PC-3 (cell line): Measurements from ENCODE around the gene GATA3. TPM values are rescaled to one million over a fixed set of nuclear protein-coding genes. Genes with fewer than 3 reads are reported as not detected.

Experiments
- ATAC-seq: fragments of 200-7000 bp; cut with Tn5 transposase; 2 replicates; pipeline ENCODE4 v1.9.1; 2020; ENCODE audit warnings: mild to moderate bottlenecking, moderate library complexity
- BruUV-seq: library from RNA; stranded (reverse); fragments of 400-500 nt; replicated peaks from 2 replicates; lab custom pipeline; 2021; lab: Mats Ljungman, UMichigan
- CTCF ChIA-PET: fragments of 300-600 bp; sonication (Branson Sonifier 250); formaldehyde crosslinking; loops from one replicate; lab custom pipeline; 2022; ENCODE audit warnings: antibody characterized with exemption; lab: Charles Lee
- POLR2A ChIA-PET: fragments of 300-600 bp; sonication (Branson Sonifier 250); formaldehyde crosslinking; loops from one replicate; lab custom pipeline; 2022; ENCODE audit warnings: antibody characterized with exemption; ENCODE audit not compliant: unreplicated experiment; lab: Charles Lee
- DNase-seq: peaks from one replicate; pipeline ENCODE4 v3.0.0-alpha.2; 2015
- H2AFZ ChIP-seq: fragments of 300-600 bp; sonication (generic); 2 replicates; pipeline ENCODE4 v1.6.0; 2016; ENCODE audit warnings: antibody characterized with exemption, low read length
- H3F3A ChIP-seq: fragments of 300-600 bp; sonication (generic); one replicate; pipeline ENCODE4 v1.6.0; 2017; ENCODE audit warnings: antibody characterized with exemption, low read length, control low read depth, mild to moderate bottlenecking; ENCODE audit not compliant: unreplicated experiment
- H3K27ac ChIP-seq: fragments of 300-600 bp; sonication (generic); 2 replicates; pipeline ENCODE4 v1.5.1; 2016; ENCODE audit warnings: mild to moderate bottlenecking, low read length
- H3K27me3 ChIP-seq: fragments of 300-600 bp; sonication (generic); 2 replicates; pipeline ENCODE4 v1.6.1; 2016; ENCODE audit warnings: low read length, mixed read lengths
- H3K36me3 ChIP-seq: fragments of 300-600 bp; sonication (generic); 2 replicates; pipeline ENCODE4 v1.6.1; 2016; ENCODE audit warnings: low read depth, mixed run types, low read length, mixed read lengths
- H3K4me1 ChIP-seq: fragments of 300-600 bp; sonication (generic); 2 replicates; pipeline ENCODE4 v1.5.1; 2016; ENCODE audit warnings: low read length; ENCODE audit not compliant: insufficient read depth
- H3K4me2 ChIP-seq: fragments of 300-600 bp; sonication (generic); 2 replicates; pipeline ENCODE4 v1.6.0; 2016; ENCODE audit warnings: low read length
- H3K4me3 ChIP-seq: fragments of 300-600 bp; sonication (generic); 2 replicates; pipeline ENCODE4 v1.5.1; 2016; ENCODE audit warnings: mild to moderate bottlenecking, low read length, mixed read lengths
- H3K79me2 ChIP-seq: fragments of 300-600 bp; sonication (generic); 2 replicates; pipeline ENCODE4 v1.6.1; 2017; ENCODE audit warnings: low read length, mixed read lengths
- H3K9ac ChIP-seq: fragments of 300-600 bp; sonication (generic); 2 replicates; pipeline ENCODE4 v1.6.0; 2016; ENCODE audit warnings: mild to moderate bottlenecking, low read length
- H3K9me2 ChIP-seq: fragments of 300-600 bp; sonication (generic); replicated peaks from 2 replicates; pipeline ENCODE4 v1.6.1; 2016; ENCODE audit warnings: mixed run types, low read length, mixed read lengths
- H3K9me3 ChIP-seq: fragments of 300-600 bp; sonication (generic); 2 replicates; pipeline ENCODE4 v1.6.1; 2016; ENCODE audit warnings: low read length, mixed read lengths
- H4K20me1 ChIP-seq: fragments of 300-600 bp; sonication (generic); 2 replicates; pipeline ENCODE4 v1.6.1; 2016; ENCODE audit warnings: low read length, mixed read lengths
- EZH2 ChIP-seq: fragments of 300-600 bp; sonication (generic); IDR thresholded peaks from one replicate; pipeline ENCODE4 v1.6.1; 2017; ENCODE audit warnings: antibody characterized with exemption, mild to moderate bottlenecking, low read length; ENCODE audit not compliant: unreplicated experiment
- EZH2phosphoT487 ChIP-seq: fragments of 300-600 bp; sonication (generic); IDR thresholded peaks from 2 replicates; pipeline ENCODE4 v1.6.1; 2018; ENCODE audit warnings: mild to moderate bottlenecking, antibody characterized with exemption, low read length, borderline replicate concordance
- intact Hi-C: fragments of 100-400 bp; cut with micrococcal nuclease; formaldehyde crosslinking; loops from 2 replicates; pipeline ENCODE4 v1.9.0; 2023
- total RNA-seq: library from RNA; depleted of rRNA; stranded (reverse); fragments of >200 nt; gene quantifications from 2 replicates; pipeline ENCODE4 v1.2.3, GENCODE V29; 2014
- TF ChIP-seq, protein P1 (sequence below): fragments of 300-600 bp; sonication (generic); conservative IDR thresholded peaks from 2 replicates; pipeline ENCODE4 v1.5.1; 2017; ENCODE audit warnings: antibody characterized with exemption, low read depth, mild to moderate bottlenecking, low read length

Gene GATA3
- total RNA-seq, 1 experiment from 2014 or later = 2.6 TPM

DNA sequence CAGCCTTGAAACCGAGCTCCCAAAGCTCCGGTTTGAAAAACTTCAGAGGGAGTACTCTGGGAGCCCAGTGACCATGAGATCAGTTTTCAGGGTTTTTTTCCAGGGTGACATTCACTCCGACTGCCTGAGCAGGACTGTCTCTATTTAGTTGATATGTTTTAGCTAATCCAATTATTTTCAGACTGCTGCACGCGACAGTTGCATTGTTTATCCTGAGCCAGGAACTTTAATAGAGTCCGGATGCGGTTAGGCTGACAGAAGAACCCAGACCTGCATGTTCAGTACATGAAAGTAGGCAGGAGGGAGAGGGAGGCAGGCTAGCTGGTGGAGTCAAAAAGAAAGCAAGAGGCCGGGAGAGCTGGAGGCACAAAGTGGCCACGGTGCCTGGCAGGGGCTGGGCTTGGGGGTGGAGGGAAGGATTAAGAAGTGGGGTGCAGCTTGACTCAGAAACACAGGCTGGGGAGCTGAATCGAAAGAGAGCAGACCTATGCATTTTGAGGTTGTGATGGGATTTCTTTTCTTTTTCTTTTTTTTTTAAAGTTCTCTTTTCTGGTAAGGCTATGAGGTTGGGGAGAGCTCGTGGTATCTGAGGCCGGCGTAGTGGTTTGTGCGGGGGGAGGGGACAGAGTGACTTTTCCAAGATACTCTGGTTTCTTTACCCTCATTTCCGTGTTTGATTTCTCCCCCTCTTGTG, 5.7 kb downstream of the GATA3 start:
- ChIA-PET CTCF (interaction anchor here (0.6 kb wide), 1 partner anchor 11 kb away, joined by 3 read pairs; no protein-coding TSS in a partner anchor), POLR2A (no interaction called here)
- no peaks in the 10 kb centered on the region for H3K9me2 ChIP-seq
- no peaks in the 10 kb centered on the region for H3K36me3 ChIP-seq
- peak overlapping the region; percentile 63 for H3K4me2 ChIP-seq
- TF ChIP-seq EZH2 (no peak), EZH2phosphoT487 (no peak)
- TF ChIP-seq, protein P1, sequence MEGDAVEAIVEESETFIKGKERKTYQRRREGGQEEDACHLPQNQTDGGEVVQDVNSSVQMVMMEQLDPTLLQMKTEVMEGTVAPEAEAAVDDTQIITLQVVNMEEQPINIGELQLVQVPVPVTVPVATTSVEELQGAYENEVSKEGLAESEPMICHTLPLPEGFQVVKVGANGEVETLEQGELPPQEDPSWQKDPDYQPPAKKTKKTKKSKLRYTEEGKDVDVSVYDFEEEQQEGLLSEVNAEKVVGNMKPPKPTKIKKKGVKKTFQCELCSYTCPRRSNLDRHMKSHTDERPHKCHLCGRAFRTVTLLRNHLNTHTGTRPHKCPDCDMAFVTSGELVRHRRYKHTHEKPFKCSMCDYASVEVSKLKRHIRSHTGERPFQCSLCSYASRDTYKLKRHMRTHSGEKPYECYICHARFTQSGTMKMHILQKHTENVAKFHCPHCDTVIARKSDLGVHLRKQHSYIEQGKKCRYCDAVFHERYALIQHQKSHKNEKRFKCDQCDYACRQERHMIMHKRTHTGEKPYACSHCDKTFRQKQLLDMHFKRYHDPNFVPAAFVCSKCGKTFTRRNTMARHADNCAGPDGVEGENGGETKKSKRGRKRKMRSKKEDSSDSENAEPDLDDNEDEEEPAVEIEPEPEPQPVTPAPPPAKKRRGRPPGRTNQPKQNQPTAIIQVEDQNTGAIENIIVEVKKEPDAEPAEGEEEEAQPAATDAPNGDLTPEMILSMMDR = no peak
- no peaks in the 10 kb centered on the region for H3K27me3 ChIP-seq
- DNase-seq (peak; percentile 47), ATAC-seq (peak; percentile 86)
- peaks cover 29% of the 10 kb centered on the region for H3K79me2 ChIP-seq
- H4K20me1 ChIP-seq = no peaks in the 10 kb centered on the region
- H2AFZ ChIP-seq = no peak overlapping the region
- no peaks in the 10 kb centered on the region for H3K9me3 ChIP-seq
- H3K9ac ChIP-seq = no peak overlapping the region
- H3K27ac ChIP-seq = no peak overlapping the region
- no peaks in the 10 kb centered on the region for H3F3A ChIP-seq
- no TSS peak for BruUV-seq
- H3K4me3 ChIP-seq = no peak overlapping the region
- peaks cover 13% of the 10 kb centered on the region for H3K4me1 ChIP-seq
- intact Hi-C loops = no loop called here

DNA sequence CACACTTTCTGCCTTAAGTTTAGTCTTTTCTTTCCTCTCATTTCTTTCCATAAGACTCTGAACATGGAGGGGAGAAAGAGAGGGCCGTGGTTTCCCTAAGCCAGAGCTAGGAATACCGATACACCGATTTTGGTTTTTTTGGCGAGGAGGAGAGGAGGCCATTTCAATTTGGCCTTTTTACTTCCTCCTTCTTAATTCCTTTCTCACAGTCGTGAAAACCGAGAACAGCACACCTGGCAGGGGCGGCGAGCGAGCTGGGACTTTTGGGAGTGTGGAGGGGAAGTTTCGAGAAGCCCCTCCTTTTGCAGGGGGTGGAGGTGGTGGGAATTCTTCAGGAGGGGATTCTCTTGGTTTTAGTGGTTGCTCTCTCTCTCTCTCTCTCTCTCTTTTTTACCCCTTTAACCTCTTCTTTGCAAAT, 6.2 kb downstream of the GATA3 start:
- H3K27ac ChIP-seq = no peak overlapping the region
- H4K20me1 ChIP-seq = no peaks in the 10 kb centered on the region
- H2AFZ ChIP-seq = no peak overlapping the region
- H3K4me2 ChIP-seq = peak overlapping the region; percentile 63; the same call in 1 of the 2 replicates
- H3F3A ChIP-seq = no peaks in the 10 kb centered on the region
- no peaks in the 10 kb centered on the region for H3K9me3 ChIP-seq
- H3K79me2 ChIP-seq = peaks cover 23% of the 10 kb centered on the region
- no peaks in the 10 kb centered on the region for H3K36me3 ChIP-seq
- no peak for ATAC-seq
- DNase-seq = no peak
- H3K9ac ChIP-seq = no peak overlapping the region
- peaks cover 13% of the 10 kb centered on the region for H3K4me1 ChIP-seq
- H3K9me2 ChIP-seq = no peaks in the 10 kb centered on the region
- H3K4me3 ChIP-seq = no peak overlapping the region
- no peak for TF ChIP-seq EZH2phosphoT487
- TF ChIP-seq, protein P1 = no peak
- TF ChIP-seq EZH2 = no peak
- no TSS peak for BruUV-seq
- ChIA-PET CTCF (no interaction called here), POLR2A (no interaction called here)
- intact Hi-C loops = no loop called here
- H3K27me3 ChIP-seq = no peaks in the 10 kb centered on the region
